NCI-H1105 treated with DMSO at 0.1 percent for 48 hours (cell line): Measurements from ENCODE around the gene PPM1L.
A peak's percentile ranks its signal among the peaks of the same experiment; 100 is the strongest.
"Not testable (repeated sequence)": the region's sequence is repeated elsewhere in the genome, so short reads cannot be mapped to it uniquely, and the experiment has no call there.

Experiments
- DNase-seq: peaks from one replicate; lab custom pipeline; 2025; lab: John Stamatoyannopoulos, UW

PPM1L gene

DNA sequence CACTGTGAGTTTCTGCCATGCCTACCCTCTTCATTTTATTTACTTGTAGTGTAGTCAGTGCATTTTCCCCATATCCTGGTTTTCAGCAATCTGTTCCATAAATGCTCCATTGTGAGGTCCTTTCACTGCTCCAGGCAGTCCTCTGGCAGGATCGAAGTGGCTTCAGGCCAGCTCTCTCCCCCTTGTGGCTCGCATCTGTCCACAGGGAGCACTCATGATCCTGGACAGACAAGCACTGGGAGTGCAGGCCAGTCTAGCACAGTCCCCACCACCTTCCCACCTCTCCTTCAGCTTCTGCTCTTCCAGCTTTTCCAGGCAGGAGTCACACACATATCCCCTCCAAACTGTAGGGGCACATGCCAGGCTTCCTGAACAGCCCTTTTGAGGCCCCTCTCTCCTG lies 173.6 kb downstream of the PPM1L start:
- DNase-seq: no peak

DNA sequence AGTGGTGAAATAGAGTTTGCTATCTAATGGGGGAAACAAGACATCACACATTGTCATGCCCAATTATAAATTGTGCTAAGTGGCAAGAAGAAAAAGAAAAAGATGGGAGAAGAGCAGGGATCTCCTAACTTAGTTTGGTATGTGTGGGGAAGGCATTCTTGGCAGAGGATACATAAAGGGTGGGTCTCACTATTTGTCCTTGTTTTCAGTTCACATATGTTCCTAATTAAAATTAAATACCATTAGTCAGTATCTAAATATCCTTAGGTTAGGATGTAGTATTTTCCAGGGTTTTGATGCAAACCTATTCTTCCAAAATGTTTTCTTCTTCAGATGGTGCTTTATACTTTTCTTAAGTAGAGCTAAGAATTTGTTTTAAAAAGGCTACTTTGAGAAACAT lies 175.4 kb downstream of the PPM1L start:
- no peak for DNase-seq

DNA sequence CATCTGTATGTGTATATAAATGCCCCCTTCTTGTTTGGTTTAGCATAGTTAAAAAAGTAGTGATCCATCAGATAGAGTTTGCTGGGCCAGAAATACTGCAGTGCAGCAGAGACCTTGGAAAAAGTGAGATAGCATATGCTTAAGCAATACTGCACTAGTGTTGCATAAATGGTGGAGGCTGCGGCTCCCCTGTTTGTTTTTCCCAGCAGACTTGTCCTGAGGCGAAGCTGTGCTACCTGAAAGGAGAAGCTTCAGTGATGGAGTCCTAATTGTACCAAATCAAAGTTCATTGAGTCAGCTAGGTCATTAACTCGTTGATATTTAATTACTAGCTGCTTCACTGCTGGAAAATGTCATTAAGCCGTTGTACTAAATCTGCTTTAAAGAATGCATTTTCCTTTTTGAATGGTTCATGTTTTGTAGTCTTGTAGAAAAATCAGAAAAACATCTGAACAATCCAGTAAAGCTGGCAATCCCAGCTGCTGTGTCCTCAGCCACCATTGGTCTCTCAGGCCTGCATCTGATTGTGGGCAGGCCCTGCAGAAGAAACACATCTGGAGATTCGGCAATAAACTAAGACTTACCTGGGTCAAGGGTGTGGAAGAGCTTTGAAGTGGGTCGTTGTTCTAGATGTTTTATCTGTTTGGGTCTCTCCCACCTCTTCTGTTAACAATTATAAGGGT lies 179.5 kb downstream of the PPM1L start:
- DNase-seq: peak; percentile 20

GRCh38 chr3:160941885-160942494 lies 186.0 kb downstream of the PPM1L start:
- no peak for DNase-seq

DNA sequence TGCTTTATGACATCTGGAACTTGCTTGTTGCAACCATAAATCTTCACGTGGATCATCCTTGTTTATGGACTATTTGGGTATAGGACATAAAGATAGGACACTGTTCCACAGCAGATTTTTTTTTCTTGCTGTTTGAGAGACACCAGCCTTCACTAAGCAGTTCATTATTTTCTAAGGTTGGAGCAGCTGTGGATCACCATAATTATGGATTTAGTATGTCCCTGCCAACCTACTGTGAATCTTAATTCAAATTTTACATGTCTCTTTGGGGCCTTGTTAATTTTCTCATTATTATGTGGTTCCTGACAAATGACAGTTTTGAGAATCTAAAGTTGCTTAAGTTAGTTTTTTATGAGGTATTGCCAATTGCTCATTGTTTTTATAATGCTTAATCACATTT lies 188.0 kb downstream of the PPM1L start:
- no peak for DNase-seq

GRCh38 chr3:160945336-160945735 lies 189.3 kb downstream of the PPM1L start:
- no peak for DNase-seq

DNA sequence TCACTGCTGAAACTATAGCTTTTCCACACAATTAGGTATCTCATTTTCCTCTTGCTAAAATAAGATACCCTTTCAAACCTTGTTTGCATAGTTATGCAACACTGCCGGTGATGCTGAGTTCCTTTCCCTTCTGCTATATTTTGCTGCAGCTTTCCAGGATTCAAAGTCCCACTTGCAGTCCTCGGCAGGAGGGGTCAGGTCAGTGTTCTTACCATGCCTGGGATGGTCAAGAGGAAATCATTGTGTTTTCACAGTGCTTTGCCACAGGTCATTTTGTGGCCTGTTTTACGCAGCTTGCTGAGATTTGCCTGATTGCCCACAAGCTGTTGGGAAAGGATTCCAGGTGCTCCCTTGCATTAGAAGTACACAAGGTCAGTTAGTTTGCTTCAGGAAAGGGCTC lies 192.2 kb downstream of the PPM1L start:
- DNase-seq: no peak

DNA sequence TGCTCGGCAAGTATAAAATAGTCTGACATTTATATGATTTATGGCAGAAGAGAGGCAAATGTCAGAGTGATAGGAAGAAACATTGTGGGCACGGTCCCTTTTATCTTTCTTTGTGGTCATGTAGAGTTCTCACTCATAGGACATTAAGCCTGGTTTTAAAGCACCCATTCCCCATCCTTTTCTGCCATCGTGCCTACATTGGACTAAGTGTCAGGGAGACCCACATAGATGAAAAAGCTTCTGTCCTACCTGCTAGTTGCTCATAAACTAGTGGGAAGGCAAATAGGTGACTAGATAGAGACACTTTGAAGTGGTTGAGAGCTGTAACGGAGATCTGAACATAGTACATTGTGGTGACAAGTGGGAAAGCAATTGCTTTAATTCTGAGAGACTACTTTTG lies 193.4 kb downstream of the PPM1L start:
- DNase-seq: no peak

GRCh38 chr3:160950542-160950941 lies 194.5 kb downstream of the PPM1L start:
- DNase-seq: no peak

- no peak for DNase-seq
These were observed 194.9 kb downstream of the PPM1L start for GRCh38 chr3:160950954-160951353.

GRCh38 chr3:160951642-160952487 lies 195.8 kb downstream of the PPM1L start:
- no peak for DNase-seq

DNA sequence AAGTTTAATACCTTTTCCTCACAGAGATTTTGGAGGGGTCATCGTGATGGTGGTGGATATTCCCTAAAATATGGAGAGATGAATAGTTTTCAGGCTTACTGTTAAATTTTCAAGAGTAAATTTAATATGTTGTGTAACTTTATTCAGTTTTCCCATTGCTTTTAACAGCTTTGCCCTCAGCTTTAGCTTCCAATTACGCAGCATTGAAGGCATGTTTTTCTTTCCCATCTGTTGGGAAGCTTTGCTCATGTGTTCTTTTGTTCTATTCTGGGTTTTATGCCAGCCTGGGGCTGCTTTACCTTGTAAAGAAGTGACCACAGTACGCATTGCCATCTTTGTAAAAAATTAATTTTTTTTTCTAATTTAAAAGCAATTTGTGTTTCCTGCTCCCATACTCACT lies 197.7 kb downstream of the PPM1L start:
- DNase-seq: no peak

DNA sequence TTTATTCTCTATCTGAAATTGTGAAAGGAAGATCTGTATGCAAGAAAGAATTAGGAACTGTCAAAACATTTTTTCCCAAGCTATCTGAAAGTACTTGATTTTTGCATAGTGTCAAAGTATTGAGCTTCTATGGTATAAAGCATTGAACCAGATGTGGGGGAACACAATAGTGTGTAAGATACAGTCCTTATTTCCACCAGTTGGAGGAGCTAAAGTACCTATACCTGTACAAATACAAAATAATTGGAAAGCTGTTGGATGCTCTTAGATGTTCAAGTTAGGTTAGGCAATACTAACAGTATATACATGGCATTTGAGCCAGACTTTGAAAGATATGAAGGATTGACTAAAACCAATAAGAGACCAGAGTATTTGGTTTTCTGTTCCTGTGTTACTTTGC lies 200.8 kb downstream of the PPM1L start:
- no peak for DNase-seq

- no peak for DNase-seq
These were observed 204.5 kb downstream of the PPM1L start for GRCh38 chr3:160960568-160960967.

DNA sequence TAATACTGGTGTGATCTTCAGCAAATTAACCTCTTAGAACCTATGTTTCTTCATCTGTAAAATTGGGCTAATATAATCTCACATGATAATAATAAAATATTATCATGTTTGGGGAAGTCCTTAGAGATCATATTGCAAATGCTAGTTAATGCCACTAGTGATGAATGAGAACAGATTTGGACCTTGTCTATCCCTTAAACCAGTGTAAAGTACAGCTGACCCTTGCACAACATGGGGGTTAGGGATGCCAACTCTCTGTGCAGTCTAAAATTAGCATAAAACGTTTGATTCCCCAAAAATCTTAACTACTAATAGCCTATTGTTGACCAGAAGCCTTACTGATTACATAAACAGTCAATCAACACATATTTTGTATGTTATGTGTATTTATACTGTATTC lies 207.9 kb downstream of the PPM1L start:
- DNase-seq: no peak

DNA sequence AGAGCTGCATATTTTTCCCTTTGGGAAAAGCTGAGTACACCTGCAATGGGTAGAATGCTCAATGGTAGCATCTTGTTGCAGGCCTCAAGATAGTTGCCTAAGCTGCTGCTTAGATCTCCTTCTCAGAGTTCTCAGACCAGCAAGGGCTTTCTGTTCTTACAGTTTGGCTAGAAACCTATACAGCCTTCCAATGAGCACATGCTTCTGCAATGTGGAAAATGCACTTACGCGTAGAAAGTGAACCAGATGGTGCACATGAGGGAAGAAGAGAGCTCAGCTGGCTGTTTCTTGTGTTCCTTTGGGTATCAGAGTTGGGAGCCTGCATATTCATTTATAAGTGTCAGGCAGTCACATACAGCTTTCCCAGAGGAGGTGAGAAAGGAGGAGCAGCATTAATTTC lies 212.7 kb downstream of the PPM1L start:
- no peak for DNase-seq

- DNase-seq: no peak
These were observed 217.2 kb downstream of the PPM1L start for GRCh38 chr3:160973067-160973809.

GRCh38 chr3:160977773-160978172 lies 221.7 kb downstream of the PPM1L start:
- DNase-seq: no peak

DNA sequence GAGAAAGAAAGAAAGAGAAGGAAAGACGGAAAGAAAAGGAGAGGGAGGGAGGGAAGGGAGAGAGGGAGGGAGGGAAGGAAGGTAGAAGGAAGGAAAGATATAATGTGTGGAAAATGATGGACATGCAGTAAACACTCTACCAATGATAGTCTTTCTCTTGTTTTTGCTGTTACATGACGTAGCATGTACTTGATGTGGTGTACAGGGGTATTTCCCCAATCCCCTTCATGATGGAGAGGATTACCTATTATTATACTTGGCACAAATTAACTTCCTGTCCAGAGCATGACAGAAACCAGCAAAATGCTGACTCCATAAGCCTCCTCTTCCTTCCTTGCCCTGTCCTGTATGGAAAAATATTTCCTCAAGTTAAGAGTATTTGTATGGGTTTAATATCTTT lies 224.7 kb downstream of the PPM1L start:
- DNase-seq: no peak

DNA sequence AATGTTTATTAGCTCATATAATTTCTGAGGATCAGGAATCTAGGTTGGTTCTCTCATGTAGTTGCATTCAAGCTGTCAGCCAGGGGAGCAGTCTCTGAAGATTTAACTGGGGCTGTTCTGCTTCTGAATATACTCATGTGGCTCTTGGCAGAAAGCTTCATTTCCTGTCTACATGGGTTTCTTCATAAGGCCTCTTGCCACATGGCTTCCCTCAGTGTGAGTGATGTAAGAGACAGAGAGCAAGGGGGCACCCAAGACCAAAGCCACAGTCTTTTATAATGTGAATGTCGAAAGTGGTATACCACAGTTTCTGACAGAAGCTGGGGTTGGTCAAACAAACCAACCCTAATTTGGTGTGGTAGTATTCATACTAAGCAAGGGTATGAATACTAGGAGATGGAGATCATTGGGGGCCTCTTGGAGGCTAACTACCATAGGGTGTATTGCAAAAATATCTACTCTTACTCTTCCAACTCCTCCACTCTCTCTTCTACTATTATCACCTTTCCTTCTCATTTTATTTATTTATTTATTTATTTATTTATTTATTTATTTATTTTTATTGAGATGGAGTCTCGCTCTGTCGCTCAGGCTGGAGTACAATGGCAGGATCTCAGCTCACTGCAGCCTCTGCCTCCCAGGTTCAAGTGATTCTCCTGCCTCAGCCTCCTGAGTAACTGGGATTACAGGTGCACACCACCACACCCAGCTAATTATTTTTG lies 225.3 kb downstream of the PPM1L start:
- DNase-seq: no peak

GRCh38 chr3:160982491-160982890 lies 226.5 kb downstream of the PPM1L start:
- DNase-seq: no peak

DNA sequence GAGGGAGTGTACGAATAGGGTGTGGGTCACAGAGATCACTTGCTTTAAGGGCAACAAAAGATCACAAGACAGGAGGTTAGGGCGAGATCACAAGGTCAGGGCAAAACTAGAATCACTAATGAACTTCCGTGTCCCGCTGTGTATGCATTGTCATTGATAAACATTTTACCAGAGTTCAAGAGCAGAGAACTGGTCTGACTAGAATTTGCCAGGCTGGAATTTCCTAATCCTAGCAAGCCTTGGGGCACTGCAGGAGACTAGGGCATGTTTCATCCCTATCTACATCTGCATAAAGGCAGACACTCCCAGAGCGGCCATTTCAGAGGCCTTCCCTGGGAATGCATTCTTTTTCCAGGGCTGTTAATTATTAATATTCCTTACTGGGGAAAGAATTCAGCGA lies 227.9 kb downstream of the PPM1L start:
- not testable (repeated sequence) for DNase-seq
